ENCODE data around the gene MYO3B.

Gene MYO3B

DNA sequence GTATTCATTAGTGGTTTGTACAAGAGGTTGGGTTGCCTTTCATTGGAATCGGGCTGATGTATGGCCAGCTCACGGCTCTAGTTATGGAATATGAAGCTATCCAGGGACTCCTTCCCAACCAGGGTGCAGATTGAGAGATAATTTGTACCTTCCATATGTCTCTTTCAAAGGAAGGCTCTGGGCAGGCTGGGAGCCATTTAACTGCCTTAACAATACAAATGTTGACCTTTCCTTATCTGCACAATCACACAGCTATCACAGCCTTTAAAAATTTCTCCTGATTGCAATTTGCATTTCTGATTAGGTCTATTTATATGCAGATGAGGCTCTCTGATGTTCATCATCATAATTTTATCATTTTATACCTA is 58.7 kb downstream of the MYO3B start:
- no peak for DNase-seq

DNA sequence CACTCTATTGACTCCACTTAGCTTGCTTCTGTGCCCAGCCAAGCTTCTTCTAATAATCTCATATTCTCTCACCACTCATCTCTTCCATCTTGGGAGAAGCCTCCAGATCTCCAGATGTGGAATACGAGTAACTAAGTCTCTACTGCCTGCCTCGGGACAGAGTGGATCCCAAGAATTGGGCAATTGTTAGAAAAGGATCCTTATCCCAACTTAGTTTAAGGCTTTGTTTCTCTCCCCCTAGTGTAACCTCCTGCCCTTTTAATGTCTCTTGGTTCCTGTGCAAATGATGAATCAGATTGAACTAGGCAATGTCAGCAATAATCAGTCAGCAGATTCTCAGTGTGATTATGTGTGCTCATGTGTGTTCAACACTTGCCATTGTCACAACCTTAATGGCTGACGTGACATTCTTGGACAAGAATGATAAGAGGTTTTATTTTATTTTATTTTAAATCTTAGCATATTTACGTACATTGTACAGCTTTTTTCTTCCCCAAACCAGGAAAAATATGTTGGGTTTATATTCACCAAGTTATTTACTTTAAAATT is 59.7 kb downstream of the MYO3B start:
- DNase-seq: no peak

DNA sequence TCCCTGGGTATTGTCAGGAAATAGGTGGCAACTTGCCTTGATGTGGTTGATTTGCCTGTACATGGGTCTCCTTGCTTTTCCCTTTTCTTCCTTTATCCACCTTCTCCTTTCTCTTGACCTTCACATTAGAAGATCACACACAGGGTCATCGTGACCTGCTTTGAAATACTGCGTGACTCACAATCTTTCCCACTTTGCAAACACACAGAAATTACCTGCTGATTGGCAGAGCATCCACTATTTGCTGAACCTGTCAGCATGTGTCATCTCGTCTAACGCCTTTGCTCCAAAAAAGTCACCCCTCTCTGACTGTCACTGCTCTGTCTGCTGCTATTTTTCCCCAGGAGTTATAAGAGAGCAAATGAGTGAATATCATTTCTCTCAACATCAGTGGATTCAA is 60.8 kb downstream of the MYO3B start:
- no peak for DNase-seq

DNA sequence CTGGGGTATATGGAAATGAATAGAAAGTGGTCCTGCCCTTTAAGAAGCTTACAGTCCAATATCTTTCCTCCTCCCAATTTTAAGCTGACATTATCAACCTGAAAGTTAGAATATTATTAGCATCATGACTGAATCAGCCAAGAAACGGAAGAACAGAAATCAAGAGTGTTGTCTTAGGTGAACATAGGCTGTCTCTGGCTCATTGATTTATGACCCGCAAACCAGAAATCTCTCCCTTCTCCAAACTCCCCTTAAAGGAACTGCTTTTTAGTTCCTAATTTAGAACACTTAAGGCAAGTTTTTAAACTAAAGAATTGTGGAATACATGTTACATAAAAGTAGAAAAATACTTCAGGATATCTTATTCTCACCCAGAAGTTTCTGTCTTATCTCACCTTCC is 62.7 kb downstream of the MYO3B start:
- DNase-seq: no peak

DNA sequence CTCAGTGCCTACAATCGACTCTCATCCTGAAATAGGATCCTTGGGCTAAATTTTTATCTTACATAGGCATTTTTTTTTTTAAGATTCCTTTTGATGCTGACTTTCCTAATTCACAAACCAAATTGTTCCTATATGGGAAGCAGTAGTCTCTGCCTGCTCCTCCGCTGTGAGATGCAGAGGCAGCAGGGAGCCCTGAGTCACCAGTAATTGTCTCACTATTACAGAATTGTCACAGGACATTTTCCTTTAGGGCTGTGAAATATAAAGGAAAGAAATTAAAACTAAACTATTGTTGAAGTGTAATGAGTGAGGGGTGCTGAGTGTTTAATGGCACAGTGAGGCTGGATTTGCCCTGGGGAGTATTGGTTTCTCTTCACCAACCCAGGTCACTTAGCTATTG is 63.8 kb downstream of the MYO3B start:
- DNase-seq: no peak

DNA sequence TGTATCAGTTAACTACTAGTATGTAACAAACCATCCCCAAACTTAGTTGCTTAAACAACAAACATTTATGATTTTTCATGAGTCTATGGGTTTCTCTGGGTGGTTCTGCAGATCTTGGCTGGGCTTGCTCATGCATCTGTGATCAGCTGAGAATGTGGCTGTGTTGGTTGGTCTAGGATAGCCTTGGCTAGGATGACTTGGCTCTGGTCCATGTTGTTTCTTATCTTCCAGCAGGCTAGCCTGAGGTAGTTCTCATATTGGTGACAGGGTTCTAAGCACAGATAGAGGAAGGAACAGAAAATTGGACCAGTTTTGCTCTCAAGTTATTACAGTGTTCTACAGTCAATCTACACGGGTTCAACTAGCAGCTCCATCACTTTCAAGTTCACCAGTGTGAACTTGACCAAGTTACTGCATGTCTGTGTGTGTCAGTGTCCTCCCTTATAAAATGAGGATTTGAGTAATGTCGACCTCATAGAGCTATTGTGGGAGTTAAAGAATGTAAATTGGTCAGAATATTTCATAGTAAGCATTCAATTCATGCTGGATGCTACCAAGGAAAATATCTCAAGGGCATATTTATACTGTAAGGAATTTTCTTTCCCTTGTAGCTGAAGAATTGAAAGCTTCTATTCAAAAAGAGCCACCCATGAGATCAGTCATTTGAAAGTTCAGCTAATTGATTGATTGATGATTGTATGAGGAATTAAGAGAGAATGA is 65.3 kb downstream of the MYO3B start:
- DNase-seq: peak; percentile 79

DNA sequence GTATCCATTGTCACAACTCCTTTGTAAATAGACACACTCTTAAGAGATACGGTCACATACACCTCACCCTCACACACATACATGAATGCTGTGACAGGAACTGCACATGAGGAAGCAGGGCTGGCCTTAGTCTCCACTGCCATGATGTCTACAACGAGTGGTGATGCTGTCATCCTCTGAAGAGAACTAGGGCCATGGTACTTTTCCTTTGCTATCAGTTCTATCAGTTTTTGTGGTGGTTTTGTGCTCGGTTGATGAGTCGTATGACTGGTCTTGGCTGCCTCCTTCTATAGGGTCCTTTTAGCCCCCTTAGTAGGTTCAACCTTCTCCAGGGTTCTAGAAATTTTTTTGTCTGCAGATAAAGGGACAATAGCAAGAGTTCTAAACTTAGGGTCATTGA is 66.0 kb downstream of the MYO3B start:
- no peak for DNase-seq

DNA sequence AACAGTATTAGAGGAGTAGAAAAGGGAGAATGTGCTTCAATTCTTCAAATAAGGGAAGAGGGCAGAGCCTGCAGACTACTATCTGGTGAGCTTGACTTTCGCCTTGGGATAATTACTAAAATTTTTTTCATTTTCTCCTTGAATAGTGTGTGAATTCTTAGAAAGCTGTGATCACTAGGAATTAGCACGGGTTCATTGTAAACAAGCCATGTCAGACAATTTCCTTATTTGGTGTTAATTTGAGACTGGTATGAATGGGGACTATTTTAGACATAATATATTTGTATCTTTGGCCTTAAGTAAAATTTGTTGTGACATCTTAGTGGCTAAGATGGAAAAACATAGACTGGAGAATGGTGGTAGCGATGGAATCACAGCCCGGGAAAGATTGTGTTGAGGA is 66.6 kb downstream of the MYO3B start:
- no peak for DNase-seq

DNA sequence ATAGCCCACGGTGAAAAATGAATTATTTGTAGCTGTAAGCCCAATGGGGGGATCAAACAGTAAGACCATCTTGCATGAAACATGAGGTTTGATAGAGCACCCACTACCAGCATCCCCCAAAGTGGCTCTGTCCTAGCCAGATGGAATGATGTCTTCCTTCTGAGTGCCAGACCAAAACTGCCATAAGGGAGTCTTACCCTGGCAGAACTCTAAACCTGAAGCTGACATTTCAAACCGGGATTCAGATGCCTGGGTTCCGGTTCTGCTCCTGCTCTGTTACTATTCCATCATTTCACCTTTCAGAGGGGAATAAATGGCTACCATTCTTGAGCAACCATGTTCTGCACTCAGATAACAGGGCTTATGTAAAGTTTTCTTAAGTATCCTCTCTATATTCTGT is 67.4 kb downstream of the MYO3B start:
- DNase-seq: no peak

DNA sequence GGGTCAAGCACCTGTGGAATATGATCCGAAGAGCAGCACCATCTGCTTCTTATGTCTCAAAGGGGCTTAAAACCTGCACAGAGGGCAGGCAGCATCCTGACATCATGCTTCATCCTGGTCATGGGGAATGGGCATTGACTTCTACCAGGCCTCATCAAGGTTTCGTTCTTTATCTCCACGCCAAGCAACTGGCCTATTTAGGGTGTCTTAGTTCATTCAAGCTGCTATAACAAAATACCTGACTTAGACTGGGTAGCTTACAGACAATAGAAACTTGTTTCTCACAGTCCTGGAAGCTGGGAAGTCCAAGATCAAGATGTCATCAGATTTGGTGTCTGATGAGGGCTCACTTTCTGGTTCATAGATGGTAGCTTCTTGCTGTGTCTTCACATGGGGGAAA is 69.4 kb downstream of the MYO3B start:
- DNase-seq: no peak

DNA sequence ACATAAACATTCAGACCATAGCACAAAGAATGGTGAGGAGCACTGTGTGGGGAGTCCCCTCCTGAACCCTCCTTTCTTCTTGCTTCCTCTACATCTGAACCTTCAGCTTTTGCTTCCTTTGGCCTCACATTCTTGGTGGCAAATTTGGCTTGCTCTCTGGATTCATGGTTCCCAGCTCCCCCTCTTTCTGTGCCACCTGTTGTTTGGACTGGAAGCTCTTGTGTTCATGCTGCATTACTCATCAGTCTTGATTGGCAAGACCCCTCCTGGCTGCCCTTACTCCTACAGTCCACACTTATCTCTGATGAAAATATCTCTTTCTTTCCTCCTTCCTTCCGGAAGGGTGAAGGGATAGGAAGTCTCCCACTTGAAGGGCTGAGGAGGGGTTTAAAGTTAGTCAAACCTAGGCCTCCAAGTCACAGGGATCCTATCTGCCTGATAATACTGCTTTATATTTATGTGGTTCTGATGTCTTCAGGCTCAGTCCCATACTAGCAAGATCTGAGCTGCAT is 70.0 kb downstream of the MYO3B start:
- no peak for DNase-seq

DNA sequence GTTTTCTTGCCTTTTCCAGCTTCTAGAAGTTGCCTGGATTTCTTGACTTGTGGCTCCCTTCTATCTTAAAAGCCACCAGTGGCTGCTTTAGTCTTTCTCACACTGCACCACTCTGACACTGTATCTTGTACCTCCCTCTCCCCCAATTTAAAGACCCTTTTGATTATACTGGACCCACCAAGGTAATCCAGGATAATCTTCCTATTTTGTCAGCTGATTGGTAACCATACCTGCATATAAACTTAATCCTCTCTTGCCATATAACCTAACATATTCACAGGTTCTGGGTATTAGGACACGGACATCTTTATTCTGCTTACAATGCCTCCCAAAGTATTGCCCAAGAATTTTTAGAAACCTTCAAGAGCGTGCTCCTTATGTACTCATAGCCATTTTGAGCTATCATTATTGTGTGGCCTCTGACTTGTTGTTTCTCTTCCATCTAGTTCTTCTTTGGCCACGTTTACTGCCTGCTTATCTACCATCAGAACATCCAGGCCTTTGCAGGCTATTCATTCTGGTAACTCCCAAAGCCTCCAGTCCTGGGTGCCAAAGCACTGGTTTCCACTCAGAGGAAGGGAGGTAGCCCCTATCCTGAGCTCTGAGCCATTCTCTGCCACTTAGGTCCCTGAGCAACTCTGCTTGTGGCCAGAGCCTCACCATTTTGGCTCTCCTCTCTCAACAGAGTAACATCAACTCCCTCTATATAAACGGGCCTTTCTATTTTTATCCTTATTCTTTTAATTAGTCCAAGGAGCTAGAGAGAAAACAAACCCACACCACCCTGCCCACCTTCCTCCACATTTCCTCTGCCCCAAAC is 70.8 kb downstream of the MYO3B start:
- DNase-seq: peak; percentile 25

DNA sequence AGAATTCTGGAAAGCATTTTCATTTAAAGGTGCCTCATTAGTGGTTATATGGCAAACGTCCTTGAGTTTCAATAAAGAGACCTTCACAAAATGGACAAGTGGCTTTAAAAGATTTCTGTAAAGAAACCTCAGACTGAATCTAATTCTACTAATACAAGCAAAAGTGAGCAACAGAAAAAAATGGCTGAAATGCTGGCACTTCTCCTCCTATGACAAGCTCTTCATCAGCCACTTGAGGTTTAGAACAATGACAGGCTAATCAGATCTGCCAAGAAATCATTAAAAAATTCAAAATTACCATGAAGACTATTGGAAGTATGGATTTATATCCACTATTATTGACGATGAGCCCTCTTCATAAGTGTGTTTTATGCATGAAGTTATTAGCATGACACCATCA is 71.8 kb downstream of the MYO3B start:
- DNase-seq: no peak

DNA sequence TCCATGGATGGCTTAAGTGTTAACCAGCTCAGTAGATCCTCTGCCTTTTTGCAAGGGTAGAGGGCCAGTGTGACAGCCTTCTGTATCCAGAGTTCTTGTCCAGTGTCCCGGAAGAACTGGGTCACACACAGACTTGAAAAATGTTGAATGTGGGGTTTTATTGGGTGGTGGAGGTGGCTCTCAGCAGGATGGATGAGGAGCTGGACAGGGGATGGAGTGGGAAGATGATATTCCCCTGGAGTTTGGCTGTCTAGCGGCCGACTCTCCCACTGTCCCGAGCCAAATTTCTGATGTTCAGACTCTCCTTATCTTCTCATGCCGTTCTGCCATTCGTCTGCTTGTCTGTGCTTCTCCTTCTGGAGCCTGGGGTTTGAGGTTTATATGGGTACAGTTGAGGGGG is 72.6 kb downstream of the MYO3B start:
- DNase-seq: no peak

DNA sequence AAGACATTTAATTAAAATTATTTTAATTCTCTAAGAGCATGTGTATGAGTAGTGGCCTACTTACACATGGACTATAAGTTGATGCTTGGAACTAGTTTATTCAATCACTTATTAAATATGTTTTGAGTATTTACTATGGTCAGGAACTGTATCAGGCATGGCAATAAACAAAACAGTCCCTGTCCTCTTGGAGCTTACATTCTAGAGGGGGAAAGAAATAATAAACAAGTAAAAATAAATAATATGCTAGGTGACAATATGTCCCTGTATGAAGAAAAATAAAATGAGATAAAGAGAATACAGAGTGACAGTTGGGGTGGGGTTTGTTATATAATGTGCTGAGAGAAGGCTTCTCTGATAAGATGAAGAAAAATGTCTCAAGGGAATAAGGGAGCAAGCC is 74.5 kb downstream of the MYO3B start:
- peak; percentile 42 for DNase-seq

DNA sequence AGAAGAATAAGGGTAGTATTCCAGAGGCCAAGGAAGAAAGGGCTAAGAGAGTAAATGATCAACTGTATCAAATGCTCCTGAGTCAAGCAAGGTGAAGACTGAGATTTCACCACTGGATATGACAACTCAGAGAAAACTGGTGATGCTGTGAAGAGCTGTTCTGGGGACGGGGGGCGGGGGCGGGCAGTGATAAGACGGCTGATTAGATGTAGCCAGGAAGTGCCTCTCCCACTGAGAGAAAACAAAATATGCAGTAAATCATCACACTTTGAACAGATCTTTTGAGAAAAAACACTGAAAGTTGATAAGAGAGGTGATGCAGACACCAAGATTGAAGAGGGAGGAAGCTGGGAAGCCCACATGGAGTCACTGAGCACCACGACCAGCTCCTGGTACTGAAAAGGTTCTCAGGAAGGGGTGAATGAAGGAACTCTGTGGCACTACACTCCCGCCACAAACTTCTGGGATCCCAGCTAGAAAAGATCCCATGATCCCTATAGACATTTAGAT is 75.8 kb downstream of the MYO3B start:
- no peak for DNase-seq

DNA sequence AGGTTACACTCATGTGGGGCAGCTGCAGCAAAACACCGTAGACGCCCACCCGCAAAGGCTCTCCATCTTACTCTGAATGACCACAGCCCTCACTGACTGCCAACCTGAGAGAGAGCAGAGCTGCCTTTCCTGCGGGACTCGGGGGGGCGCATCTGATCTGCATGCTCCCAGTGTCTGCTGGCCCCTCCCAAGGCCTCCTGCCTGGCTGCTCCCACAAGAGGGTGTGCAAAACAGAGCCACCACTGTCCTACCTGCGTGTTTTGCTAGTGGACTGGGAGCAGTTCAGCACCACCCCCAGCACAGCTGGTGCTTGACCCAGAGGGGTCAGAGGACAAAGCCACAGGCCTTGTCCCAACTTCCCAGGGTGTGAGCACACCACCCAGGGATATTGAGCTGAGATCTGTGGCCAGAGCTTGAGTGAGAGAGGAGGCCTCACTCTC is 76.4 kb downstream of the MYO3B start:
- no peak for DNase-seq

DNA sequence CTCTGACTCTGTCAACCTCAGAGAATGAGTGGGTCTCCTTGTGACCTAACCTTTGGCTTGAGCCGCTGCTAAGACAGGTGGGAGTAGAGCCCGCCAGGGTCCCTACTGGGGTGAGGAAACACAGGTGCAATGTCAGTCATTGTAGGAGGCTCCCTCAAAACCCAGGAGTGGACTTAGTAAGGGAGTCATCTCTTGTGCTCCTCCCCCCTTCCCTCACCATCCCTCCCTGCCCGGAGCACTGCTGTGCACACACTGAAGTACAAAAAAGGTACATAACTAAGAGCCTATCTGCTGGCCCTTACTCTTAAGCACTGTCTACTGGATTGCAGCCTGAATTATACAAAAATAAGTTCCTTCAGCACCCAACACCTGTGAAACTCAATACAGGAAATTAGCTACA is 77.2 kb downstream of the MYO3B start:
- DNase-seq: no peak

DNA sequence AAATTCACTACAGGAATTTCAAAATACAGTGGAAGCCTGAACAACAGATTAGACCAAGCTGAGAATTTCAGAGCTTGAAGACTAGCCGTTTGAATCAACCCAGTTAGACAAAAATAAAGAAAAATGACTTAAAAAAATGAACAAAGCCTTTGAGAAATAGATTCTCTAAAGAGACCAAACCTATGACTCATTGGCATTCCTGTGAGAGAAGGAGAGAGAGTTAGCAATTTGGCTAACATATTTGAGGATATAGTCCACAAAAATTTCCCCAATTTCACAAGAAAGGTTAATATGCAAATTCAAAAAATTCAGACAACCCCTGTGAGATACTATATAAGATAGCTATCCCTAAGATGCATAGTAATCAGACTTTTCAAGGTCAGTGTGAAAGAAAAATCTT is 78.0 kb downstream of the MYO3B start:
- no peak for DNase-seq

DNA sequence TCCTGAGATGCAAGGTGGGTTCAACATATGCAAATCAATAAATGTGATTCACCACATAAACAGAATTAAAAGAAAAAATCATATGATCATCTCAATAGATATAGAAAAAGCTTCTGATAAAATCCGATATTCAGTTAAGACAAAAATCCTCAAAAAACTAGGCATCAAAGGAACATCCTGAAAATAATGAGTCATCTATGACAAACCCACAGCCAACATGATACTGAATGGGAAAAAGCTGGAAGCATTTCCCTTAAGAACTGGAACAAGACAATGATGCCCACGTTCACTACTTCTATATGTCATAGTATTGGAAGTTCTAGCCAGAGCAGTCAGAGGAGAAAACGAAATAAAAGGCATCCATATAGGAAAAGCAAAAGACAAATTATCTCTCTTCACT is 80.4 kb downstream of the MYO3B start:
- DNase-seq: no peak

DNA sequence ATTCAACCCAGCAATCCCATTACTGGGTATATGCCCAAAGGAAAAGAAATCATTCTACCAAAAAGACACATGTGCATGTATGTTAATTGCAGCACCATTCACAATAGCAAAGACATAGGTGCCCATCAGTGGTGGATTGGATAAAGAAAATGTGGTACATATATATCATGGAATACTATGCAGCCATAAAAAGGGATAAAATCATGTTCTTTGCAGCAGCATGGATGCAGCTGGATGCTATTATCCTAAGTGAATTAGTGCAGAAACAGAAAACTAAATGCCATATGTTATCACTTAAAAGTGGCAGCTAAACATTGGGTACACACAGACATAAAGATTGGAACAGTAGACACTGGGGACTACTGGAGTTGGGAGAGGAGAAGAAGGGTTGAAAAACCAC is 82.2 kb downstream of the MYO3B start:
- DNase-seq: no peak

DNA sequence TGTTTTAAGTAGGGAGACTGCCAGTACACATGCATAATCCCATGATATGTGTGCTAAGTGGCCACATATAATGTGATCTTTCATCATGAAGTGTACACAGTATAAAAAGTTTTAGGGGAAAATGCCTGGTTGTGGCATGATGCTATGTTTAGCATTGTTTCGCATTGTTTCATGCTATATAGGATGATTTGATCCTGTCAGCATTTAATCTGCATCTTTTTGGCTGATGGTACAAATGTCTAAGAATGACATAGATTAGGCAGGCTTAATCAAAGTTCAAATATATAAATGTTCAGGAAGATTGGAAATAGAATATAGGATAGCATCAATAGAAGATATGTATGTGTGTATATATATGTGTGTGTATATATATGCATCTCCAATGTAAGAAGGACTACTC is 83.6 kb downstream of the MYO3B start:
- no peak for DNase-seq

DNA sequence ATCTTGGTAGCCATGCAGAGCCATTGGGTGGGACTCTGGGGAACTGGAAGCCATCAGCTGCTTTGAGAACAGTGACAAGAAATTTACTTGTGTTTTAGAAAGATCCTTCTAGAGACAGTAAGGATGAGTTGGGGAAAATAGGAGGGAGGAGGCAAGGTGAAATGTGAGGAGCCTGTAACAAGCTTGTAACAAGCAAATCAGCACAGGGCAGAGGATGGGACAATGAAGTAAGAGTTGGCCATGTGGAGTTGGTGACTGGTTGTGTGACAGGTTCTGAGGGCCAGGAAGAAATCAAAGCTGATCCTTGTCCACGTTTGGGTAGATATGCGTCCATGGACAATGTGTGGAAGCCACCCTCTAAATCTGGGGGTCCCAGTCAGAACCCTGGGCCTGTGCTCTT is 84.4 kb downstream of the MYO3B start:
- no peak for DNase-seq

DNA sequence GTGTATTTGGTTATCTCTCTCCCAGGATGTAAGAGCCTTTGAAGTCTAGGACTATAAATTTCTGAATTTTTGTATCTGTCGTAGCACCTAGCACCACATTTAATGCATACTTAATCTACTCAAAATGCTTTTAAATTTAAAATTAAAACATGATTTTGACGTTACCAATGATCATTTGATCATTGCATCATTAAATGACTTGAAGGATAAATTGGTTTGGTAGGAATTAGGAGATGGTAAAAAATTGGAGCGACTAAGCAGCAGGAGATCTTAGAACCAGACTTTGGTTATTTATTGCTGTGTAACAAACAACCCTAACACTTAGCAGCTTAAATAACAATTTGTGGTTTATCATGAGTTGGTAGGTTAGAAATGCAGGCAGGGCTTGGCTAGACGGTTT is 84.9 kb downstream of the MYO3B start:
- no peak for DNase-seq

All from hematopoietic multipotent progenitor cell treated with erythropoietin and hydrocortisone succinate and interleukin-3 and kit ligand, for 8 days (in vitro differentiated cells).